Upper lobe of left lung (tissue), 6 donors: ENCODE results near the gene CPA3. TPM values are rescaled to one million over a fixed set of nuclear protein-coding genes. Genes with fewer than 3 reads are reported as not detected.

Source experiments
- ATAC-seq, 2 donors: fragments of 200-7000 bp; cut with Tn5 transposase; one replicate each; pipeline ENCODE4 v1.9.1; 2022; ENCODE audit warnings: mild to moderate bottlenecking in 2 of 2, moderate library complexity in 2 of 2; ENCODE audit not compliant: low FRiP score in 2 of 2
- DNase-seq, 2 donors: peaks; one replicate each; pipeline ENCODE4 v3.0.0-alpha.2; 2019 to 2020
- H3K27ac ChIP-seq, 4 donors: fragments of 200-600 bp; sonication (generic); one replicate each; pipeline ENCODE4 v1.5.1; 2016 to 2019
- H3K27me3 ChIP-seq, 4 donors: fragments of 200-600 bp; sonication (generic); one replicate each; pipeline ENCODE4 v1.5.1; 2017 to 2019
- H3K36me3 ChIP-seq, 4 donors: fragments of 200-600 bp; sonication (generic); one replicate each; pipeline ENCODE4 v1.5.1; 2016 to 2019
- H3K4me1 ChIP-seq, 4 donors: fragments of 200-600 bp; sonication (generic); one replicate each; pipeline ENCODE4 v1.5.1; 2018 to 2019
- H3K4me3 ChIP-seq, 4 donors: fragments of 200-600 bp; sonication (generic); one replicate each; pipeline ENCODE4 v1.5.1; 2017 to 2019; ENCODE audit warnings: mild to moderate bottlenecking in 2 of 4, moderate library complexity in 1 of 4
- H3K9me3 ChIP-seq, 4 donors: fragments of 200-600 bp; sonication (generic); one replicate each; pipeline ENCODE4 v1.5.1; 2018 to 2019
- EP300 ChIP-seq, 4 donors: sonication (generic); formaldehyde crosslinking; IDR thresholded peaks; one replicate each; pipeline ENCODE4 v1.5.1; 2017; ENCODE audit warnings: antibody characterized with exemption in 4 of 4, control low read depth in 2 of 4
- POLR2A ChIP-seq, 4 donors: fragments of 450-650 bp; IDR thresholded peaks; one replicate each; pipeline ENCODE4 v1.5.1; 2016 to 2017; ENCODE audit warnings: antibody characterized with exemption in 4 of 4, mild to moderate bottlenecking in 2 of 4
- POLR2AphosphoS5 ChIP-seq, 2 donors: sonication (generic); formaldehyde crosslinking; IDR thresholded peaks; one replicate each; pipeline ENCODE4 v1.5.1; 2017; ENCODE audit warnings: antibody characterized with exemption in 2 of 2
- WGBS, 2 donors: methylation state at CpG; one replicate each; pipeline ENCODE4 v1.1.5; 2017 to 2018; 5-methylcytosine and 5-hydroxymethylcytosine counted together
- total RNA-seq, 6 donors: library from RNA; depleted of rRNA in 4 of 6; stranded (reverse); fragments of >200 nt in 4 of 6; gene quantifications; one replicate each; pipeline versions ENCODE4 v1.1.0 to v1.2.1, GENCODE V29; 2016 to 2021
- TF ChIP-seq, protein P1 (sequence below), 6 experiments: fragments of 450-650 bp in 4 of 6; fragments of 200-600 bp in 2 of 6; sonication (generic) in 2 of 6; IDR thresholded peaks; one replicate each; pipeline ENCODE4 v1.5.1; 2016 to 2019; ENCODE audit warnings: antibody characterized with exemption in 6 of 6
- donor health status: DM: no; HTN: no; CAD: no; lungs with moderate emphysema.
- donor health status: DM: no; HTN: yes; CAD: no; lungs with severe emphysema.

CPA3 gene
- total RNA-seq, 6 donors from 2014 or later = 3.4 to 63.2 (median 35.6) TPM

DNA sequence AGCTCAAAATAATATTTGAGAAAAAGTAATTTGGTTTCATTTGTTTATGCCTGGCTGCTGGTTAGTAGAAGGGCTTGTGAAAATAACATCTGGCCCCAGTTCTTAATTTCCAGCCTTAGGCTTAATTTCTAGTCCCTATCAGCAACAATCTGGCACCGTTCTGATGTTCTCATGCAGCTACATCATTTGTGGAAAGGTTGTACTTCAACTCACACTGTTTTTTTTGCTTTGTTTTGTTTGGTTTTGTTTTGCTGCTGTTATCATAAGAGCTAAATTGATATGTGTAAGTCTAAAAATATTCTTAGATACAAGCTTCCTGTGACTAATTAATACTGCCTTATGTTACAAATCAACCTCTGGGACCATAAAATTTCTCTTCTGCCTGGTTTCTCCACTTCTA, 8.9 kb downstream of the CPA3 start:
- DNase-seq = no peak
- Histone ChIP-seq H3K36me3 (no peaks in the 10 kb centered on the region), H3K27ac (no peak overlapping the region), H3K4me3 (no peak overlapping the region), H3K27me3 (no peaks in the 10 kb centered on the region), H3K9me3 (no peaks in the 10 kb centered on the region), H3K4me1 (no peaks in the 10 kb centered on the region)
- 50 to 57% methylated on average over 1 of the region's 1 CpG for WGBS, 2 donors
- no peak for ATAC-seq
- TF ChIP-seq, protein P1, sequence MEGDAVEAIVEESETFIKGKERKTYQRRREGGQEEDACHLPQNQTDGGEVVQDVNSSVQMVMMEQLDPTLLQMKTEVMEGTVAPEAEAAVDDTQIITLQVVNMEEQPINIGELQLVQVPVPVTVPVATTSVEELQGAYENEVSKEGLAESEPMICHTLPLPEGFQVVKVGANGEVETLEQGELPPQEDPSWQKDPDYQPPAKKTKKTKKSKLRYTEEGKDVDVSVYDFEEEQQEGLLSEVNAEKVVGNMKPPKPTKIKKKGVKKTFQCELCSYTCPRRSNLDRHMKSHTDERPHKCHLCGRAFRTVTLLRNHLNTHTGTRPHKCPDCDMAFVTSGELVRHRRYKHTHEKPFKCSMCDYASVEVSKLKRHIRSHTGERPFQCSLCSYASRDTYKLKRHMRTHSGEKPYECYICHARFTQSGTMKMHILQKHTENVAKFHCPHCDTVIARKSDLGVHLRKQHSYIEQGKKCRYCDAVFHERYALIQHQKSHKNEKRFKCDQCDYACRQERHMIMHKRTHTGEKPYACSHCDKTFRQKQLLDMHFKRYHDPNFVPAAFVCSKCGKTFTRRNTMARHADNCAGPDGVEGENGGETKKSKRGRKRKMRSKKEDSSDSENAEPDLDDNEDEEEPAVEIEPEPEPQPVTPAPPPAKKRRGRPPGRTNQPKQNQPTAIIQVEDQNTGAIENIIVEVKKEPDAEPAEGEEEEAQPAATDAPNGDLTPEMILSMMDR (IDR thresholded peaks at IDR 0.05) = no peak
- TF ChIP-seq EP300 (IDR thresholded peaks at IDR 0.05) (no peak), POLR2AphosphoS5 (IDR thresholded peaks at IDR 0.05) (no peak), POLR2A (IDR thresholded peaks at IDR 0.05) (no peak)

DNA sequence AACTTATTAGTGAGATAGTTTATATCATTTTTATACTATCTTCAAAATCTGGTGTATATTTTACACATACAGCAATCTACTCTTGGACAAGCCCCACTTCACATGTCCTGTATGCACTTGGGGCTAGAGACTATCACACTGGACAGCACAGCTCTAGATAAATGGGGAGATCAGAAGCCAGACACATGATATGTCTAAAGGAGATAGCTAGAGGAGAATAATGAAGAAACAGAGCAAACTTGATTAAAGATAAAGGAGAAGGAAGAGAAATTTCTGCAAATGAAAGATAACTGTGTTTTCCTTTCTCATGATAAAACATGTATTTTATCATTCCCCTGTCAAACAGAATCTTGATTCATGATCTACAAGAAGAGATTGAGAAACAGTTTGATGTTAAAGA, 13.0 kb downstream of the CPA3 start:
- ATAC-seq = no peak
- no peaks in the 10 kb centered on the region for H3K27me3 ChIP-seq
- DNase-seq = no peak
- TF ChIP-seq, protein P1 (IDR thresholded peaks at IDR 0.05) = no peak
- TF ChIP-seq POLR2A (IDR thresholded peaks at IDR 0.05) = no peak
- no peak for TF ChIP-seq EP300 (IDR thresholded peaks at IDR 0.05)
- TF ChIP-seq POLR2AphosphoS5 (IDR thresholded peaks at IDR 0.05) = no peak
- H3K9me3 ChIP-seq = no peaks in the 10 kb centered on the region
- no peak overlapping the region for H3K27ac ChIP-seq
- no peak overlapping the region for H3K4me3 ChIP-seq
- no peaks in the 10 kb centered on the region for H3K36me3 ChIP-seq
- H3K4me1 ChIP-seq = no peaks in the 10 kb centered on the region

DNA sequence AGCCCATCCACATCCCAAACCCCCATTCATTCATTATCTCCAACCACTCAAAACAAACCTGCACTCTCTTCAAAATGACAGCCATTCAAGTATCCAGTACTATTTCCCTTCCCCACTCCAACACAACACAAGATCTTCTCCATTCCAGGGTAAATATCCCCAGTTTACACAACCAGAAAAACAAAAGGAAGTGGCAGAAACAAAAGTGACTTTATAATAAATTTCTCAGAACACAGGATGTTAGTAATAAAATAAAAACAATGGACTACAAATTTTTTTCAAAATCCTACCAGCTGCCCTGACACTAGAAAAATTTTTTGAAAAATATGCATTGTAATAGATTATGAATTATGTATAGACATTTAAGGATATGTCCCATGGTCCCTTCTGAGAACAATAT, 14.2 kb downstream of the CPA3 start:
- Histone ChIP-seq H3K36me3 (no peaks in the 10 kb centered on the region), H3K27me3 (no peaks in the 10 kb centered on the region), H3K27ac (no peak overlapping the region), H3K4me3 (no peak overlapping the region), H3K4me1 (no peaks in the 10 kb centered on the region), H3K9me3 (no peaks in the 10 kb centered on the region)
- no peak for ATAC-seq
- TF ChIP-seq POLR2AphosphoS5 (IDR thresholded peaks at IDR 0.05) = no peak
- TF ChIP-seq, protein P1 (IDR thresholded peaks at IDR 0.05) = no peak
- no peak for TF ChIP-seq POLR2A (IDR thresholded peaks at IDR 0.05)
- TF ChIP-seq EP300 (IDR thresholded peaks at IDR 0.05) = no peak
- DNase-seq = no peak

DNA sequence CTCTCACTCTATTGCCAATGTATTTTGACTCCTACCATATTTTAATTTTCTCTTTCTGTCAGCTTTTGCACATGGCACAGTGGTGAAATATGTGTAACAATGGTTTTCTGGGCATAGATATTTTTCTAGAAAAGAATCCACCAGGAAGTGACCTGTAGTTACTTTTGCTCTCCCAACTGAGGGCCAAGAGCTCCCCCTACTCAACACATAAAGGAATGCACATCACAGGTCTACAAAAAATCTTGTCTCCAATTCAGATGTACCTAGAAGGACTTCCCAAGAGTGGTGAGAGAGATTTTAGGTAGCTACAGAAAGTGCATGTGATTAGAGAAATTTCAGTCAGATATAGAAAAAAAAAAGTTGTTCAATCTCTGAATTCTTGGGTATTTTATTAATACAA, 15.6 kb downstream of the CPA3 start:
- TF ChIP-seq POLR2AphosphoS5 (IDR thresholded peaks at IDR 0.05) (no peak), POLR2A (IDR thresholded peaks at IDR 0.05) (no peak), EP300 (IDR thresholded peaks at IDR 0.05) (no peak)
- TF ChIP-seq, protein P1 (IDR thresholded peaks at IDR 0.05) = no peak
- no peaks in the 10 kb centered on the region for H3K4me1 ChIP-seq
- ATAC-seq (no peak), DNase-seq (no peak)
- no peaks in the 10 kb centered on the region for H3K9me3 ChIP-seq
- no peaks in the 10 kb centered on the region for H3K36me3 ChIP-seq
- H3K4me3 ChIP-seq = no peak overlapping the region
- H3K27ac ChIP-seq = no peak overlapping the region
- H3K27me3 ChIP-seq = no peaks in the 10 kb centered on the region

DNA sequence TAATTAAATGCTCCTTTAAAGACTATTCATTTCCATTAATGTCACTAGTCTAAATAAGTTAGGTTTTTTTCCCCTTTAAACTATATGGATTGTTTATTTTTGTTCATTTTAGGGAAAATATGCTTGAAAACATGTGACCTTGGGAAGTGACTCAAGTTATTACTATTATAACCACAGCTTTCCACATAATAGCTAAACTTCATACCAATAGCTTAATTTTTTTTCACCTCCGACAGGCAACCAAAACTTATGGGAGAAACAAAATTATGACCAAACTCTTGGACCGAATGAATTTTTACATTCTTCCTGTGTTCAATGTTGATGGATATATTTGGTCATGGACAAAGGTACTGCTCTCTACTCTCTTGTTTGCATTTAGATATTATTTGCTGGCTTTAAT, 16.2 kb downstream of the CPA3 start:
- H3K27me3 ChIP-seq = no peaks in the 10 kb centered on the region
- ATAC-seq = no peak
- no peaks in the 10 kb centered on the region for H3K4me1 ChIP-seq
- H3K9me3 ChIP-seq = no peaks in the 10 kb centered on the region
- no peak overlapping the region for H3K27ac ChIP-seq
- DNase-seq = no peak
- no peaks in the 10 kb centered on the region for H3K36me3 ChIP-seq
- TF ChIP-seq POLR2A (IDR thresholded peaks at IDR 0.05) (no peak), POLR2AphosphoS5 (IDR thresholded peaks at IDR 0.05) (no peak), EP300 (IDR thresholded peaks at IDR 0.05) (no peak)
- TF ChIP-seq, protein P1 (IDR thresholded peaks at IDR 0.05) = no peak
- 89 to 90% methylated on average over 2 of the region's 2 CpGs for WGBS, 2 donors
- no peak overlapping the region for H3K4me3 ChIP-seq
